ENCODE results near the gene MADD.

- no peak for TF ChIP-seq CTCF (IDR thresholded peaks at IDR 0.05)
- no peak for TF ChIP-seq POLR2A (IDR thresholded peaks at IDR 0.05)
Observed at GRCh38 chr11:47329987-47330931, 60.3 kb downstream of the MADD start.

All from lower leg skin (tissue), 3 donors.